GM12892 (cell line): ENCODE data around the gene NOP9.

Source experiments
- POLR2A ChIP-seq: IDR thresholded peaks from 2 replicates; pipeline ENCODE4 v1.6.1; 2011; ENCODE audit warnings: low read depth, low read length, control low read depth
- POLR2AphosphoS5 ChIP-seq: IDR thresholded peaks from 2 replicates; pipeline ENCODE4 v1.6.1; 2011; ENCODE audit warnings: low read depth, low read length, control low read depth

DNA sequence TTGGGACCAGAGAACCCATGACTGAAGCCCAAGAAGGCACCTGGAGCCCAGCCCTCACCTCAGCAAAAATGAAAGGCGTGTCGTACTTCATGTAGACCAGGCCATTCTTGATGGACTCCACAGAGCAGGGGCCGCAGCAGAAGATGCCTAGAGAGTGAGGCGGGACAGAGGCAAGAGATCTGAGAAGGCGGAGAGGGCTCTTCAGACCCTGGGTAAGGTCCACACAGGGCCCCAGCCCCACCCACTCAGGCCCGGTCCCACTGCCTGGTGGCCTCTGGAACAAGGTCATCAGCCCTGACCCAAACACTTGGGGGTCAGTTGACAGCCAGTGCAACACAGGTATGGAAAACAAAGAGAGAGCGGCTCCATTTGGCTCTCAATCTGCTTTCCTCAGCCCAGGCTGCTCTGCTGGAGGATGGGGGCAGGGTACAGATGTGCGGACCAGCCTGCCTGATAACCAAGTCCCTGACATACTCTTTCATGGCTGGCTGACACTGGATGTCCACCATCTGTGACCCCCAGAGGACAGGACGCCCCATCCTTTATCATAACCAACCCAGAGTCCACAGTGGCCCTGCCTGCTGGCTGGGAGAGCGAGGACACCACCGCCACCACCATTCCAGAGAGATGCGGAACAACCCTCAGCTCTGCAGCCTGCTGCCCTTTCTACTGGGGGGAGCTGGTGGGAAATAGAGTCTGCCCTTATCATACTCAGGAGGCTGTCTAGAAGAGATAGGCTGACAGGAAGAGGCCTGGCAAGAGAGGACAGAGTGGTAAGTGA lies 43.5 kb upstream of the NOP9 start:
- no peak for TF ChIP-seq POLR2AphosphoS5
- no peak for TF ChIP-seq POLR2A
